GM21529 (cell line): ENCODE results near the gene PPP2R1A.
"Not testable (repeated sequence)": the region's sequence is repeated elsewhere in the genome, so short reads cannot be mapped to it uniquely, and the experiment has no call there.

Source experiments
- ATAC-seq: cut with Tn5 transposase; IDR thresholded peaks from one replicate; pipeline ENCODE4 v1.9.1; 2021; ENCODE audit not compliant: unreplicated experiment

Gene PPP2R1A

GRCh38 chr19:52200044-52200443, 10.2 kb downstream of the PPP2R1A start:
- ATAC-seq: no peak

- not testable (repeated sequence) for ATAC-seq
Observed at GRCh38 chr19:52200755-52201391, 11.0 kb downstream of the PPP2R1A start.

- ATAC-seq: no peak
Observed at GRCh38 chr19:52206481-52206880, 16.6 kb downstream of the PPP2R1A start.

- no peak for ATAC-seq
Observed at GRCh38 chr19:52211203-52211602, 21.4 kb downstream of the PPP2R1A start.

GRCh38 chr19:52211926-52212571, 22.2 kb downstream of the PPP2R1A start:
- ATAC-seq: no peak

- ATAC-seq: no peak
Observed at GRCh38 chr19:52212572-52213255, 22.9 kb downstream of the PPP2R1A start.

GRCh38 chr19:52214241-52214640, 24.4 kb downstream of the PPP2R1A start:
- no peak for ATAC-seq

GRCh38 chr19:52216401-52216800, 26.5 kb downstream of the PPP2R1A start:
- no peak for ATAC-seq

GRCh38 chr19:52217576-52217975, 27.7 kb downstream of the PPP2R1A start:
- ATAC-seq: no peak

- ATAC-seq: no peak
Observed at GRCh38 chr19:52219611-52220010, 29.8 kb downstream of the PPP2R1A start.

GRCh38 chr19:52221031-52221430, 31.2 kb downstream of the PPP2R1A start:
- no peak for ATAC-seq

GRCh38 chr19:52221831-52222375, 32.1 kb downstream of the PPP2R1A start:
- ATAC-seq: no peak

- no peak for ATAC-seq
Observed at GRCh38 chr19:52224211-52224610, 34.4 kb downstream of the PPP2R1A start.

GRCh38 chr19:52226652-52227051, 36.8 kb downstream of the PPP2R1A start:
- ATAC-seq: no peak

GRCh38 chr19:52227196-52227940, 37.5 kb downstream of the PPP2R1A start:
- ATAC-seq: no peak

- no peak for ATAC-seq
Observed at GRCh38 chr19:52227980-52228379, 38.1 kb downstream of the PPP2R1A start.

GRCh38 chr19:52229524-52229923, 39.7 kb downstream of the PPP2R1A start:
- no peak for ATAC-seq

- no peak for ATAC-seq
Observed at GRCh38 chr19:52230685-52231084, 40.8 kb downstream of the PPP2R1A start.

GRCh38 chr19:52231154-52231910, 41.5 kb downstream of the PPP2R1A start:
- no peak for ATAC-seq

- ATAC-seq: no peak
Observed at GRCh38 chr19:52234406-52234805, 44.6 kb downstream of the PPP2R1A start.

GRCh38 chr19:52237197-52237596, 47.3 kb downstream of the PPP2R1A start:
- no peak for ATAC-seq
